GM12878 (cell line): ENCODE measurements around the gene CD300A. TPM values are rescaled to one million over a fixed set of nuclear protein-coding genes. Genes with fewer than 3 reads are reported as not detected.

Source experiments
- ATAC-seq: fragments of 200-7000 bp; cut with Tn5 transposase; 3 replicates; pipeline ENCODE4 v1.9.1; 2020; ENCODE audit warnings: mild to moderate bottlenecking, moderate library complexity
- BruUV-seq: library from RNA; stranded (reverse); fragments of 400-500 nt; replicated peaks from 2 replicates; lab custom pipeline; 2021; lab: Mats Ljungman, UMichigan
- CTCF ChIA-PET: fragments of 300-600 bp; sonication (Branson Sonifier 250); formaldehyde crosslinking; extraction: SDS; loops from one replicate; lab custom pipeline; 2021; ENCODE audit warnings: inconsistent platforms; lab: Yijun Ruan, JAX
- POLR2A ChIA-PET: fragments of 350-600 bp; formaldehyde crosslinking; extraction: SDS; loops from one replicate; lab custom pipeline; 2021; ENCODE audit warnings: inconsistent platforms; lab: Charles Lee
- RAD21 ChIA-PET: fragments of 300-600 bp; sonication (Branson Sonifier 250); formaldehyde crosslinking; loops from one replicate; lab custom pipeline; 2023; ENCODE audit warnings: antibody characterized with exemption; ENCODE audit not compliant: unreplicated experiment; lab: Charles Lee
- SMC1A ChIA-PET: fragments of 300-600 bp; sonication (Branson Sonifier 250); formaldehyde crosslinking; loops from one replicate; lab custom pipeline; 2023; ENCODE audit not compliant: unreplicated experiment, uncharacterized antibody; lab: Charles Lee
- DNase-seq: peaks from one replicate; pipeline ENCODE4 v3.0.0-alpha.2; 2011; ENCODE audit warnings: low read depth, low spot score
- FAIRE-seq: peaks from 3 replicates; lab custom pipeline; 2011; peaks lifted over from hg19 to GRCh38; lab: Jason Lieb, UNC
- H2AFZ ChIP-seq: 2 replicates; pipeline ENCODE4 v1.6.0; 2011; ENCODE audit warnings: low read depth, low read length, control low read depth; ENCODE audit not compliant: control insufficient read depth
- H3K27ac ChIP-seq: 2 replicates; pipeline ENCODE4 v1.5.1; 2011; ENCODE audit warnings: control low read depth; ENCODE audit not compliant: control insufficient read depth, insufficient read depth
- H3K27me3 ChIP-seq, 2 experiments: replicated peaks in 1 of 2; 2 replicates each; pipeline versions ENCODE4 v1.6.0 to v1.6.1; 2011; ENCODE audit warnings: low read length in 1 of 2; ENCODE audit not compliant: control insufficient read depth in 2 of 2, insufficient read depth in 2 of 2
- H3K36me3 ChIP-seq, 2 experiments: 2 replicates each; pipeline ENCODE4 v1.5.1; 2011; ENCODE audit warnings: low read length in 1 of 2; ENCODE audit not compliant: control insufficient read depth in 2 of 2, insufficient read depth in 2 of 2
- H3K4me1 ChIP-seq: 2 replicates; pipeline ENCODE4 v1.6.1; 2011; ENCODE audit warnings: mild to moderate bottlenecking, low read length, moderate library complexity, mixed read lengths; ENCODE audit not compliant: control insufficient read depth, insufficient read depth
- H3K4me2 ChIP-seq: 2 replicates; pipeline ENCODE4 v1.6.0; 2011; ENCODE audit warnings: control low read depth; ENCODE audit not compliant: control insufficient read depth, insufficient read depth
- H3K4me3 ChIP-seq: fragments of 200-600 bp; sonication (generic); 2 replicates; pipeline ENCODE4 v1.5.1; 2016
- H3K79me2 ChIP-seq: 2 replicates; pipeline ENCODE4 v1.6.0; 2011; ENCODE audit warnings: low read length; ENCODE audit not compliant: control insufficient read depth, insufficient read depth
- H3K9ac ChIP-seq: 2 replicates; pipeline ENCODE4 v1.8.0; 2011; ENCODE audit warnings: low read length, control low read depth, mixed read lengths; ENCODE audit not compliant: control insufficient read depth, insufficient read depth
- H3K9me3 ChIP-seq: replicated peaks from 3 replicates; pipeline ENCODE4 v1.5.1; 2011; ENCODE audit warnings: mild to moderate bottlenecking, low read length; ENCODE audit not compliant: control insufficient read depth, insufficient read depth
- H4K20me1 ChIP-seq: 2 replicates; pipeline ENCODE4 v1.6.0; 2011; ENCODE audit not compliant: control insufficient read depth, insufficient read depth
- ATF7 ChIP-seq: fragments of 450-650 bp; IDR thresholded peaks from 2 replicates; pipeline ENCODE4 v1.6.1; 2016; ENCODE audit warnings: low read depth, mild to moderate bottlenecking
- CEBPB ChIP-seq, 2 experiments: fragments of 150-350 bp in 1 of 2; IDR thresholded peaks; 2 replicates each; pipeline ENCODE4 v1.6.1; 2012 to 2014; ENCODE audit warnings: low read depth in 2 of 2, low read length in 2 of 2, borderline replicate concordance in 1 of 2, inconsistent platforms in 1 of 2
- CREM ChIP-seq: IDR thresholded peaks from 2 replicates; pipeline ENCODE4 v1.6.1; 2014; ENCODE audit warnings: antibody characterized with exemption, low read depth
- EGR1 ChIP-seq, 2 experiments: IDR thresholded peaks; 1 replicate in 1 of 2; 2 replicates in 1 of 2; pipeline ENCODE4 v1.6.1; 2011 to 2012; ENCODE audit warnings: low read depth in 2 of 2, low read length in 2 of 2, borderline replicate concordance in 1 of 2, mild to moderate bottlenecking in 1 of 2, moderate library complexity in 1 of 2
- PAX8 ChIP-seq: fragments of 450-650 bp; IDR thresholded peaks from 2 replicates; pipeline ENCODE4 v1.6.1; 2017; ENCODE audit warnings: mild to moderate bottlenecking, moderate library complexity
- POLR2AphosphoS5 ChIP-seq: IDR thresholded peaks from 2 replicates; pipeline ENCODE4 v1.6.1; 2011; ENCODE audit warnings: mild to moderate bottlenecking, low read length, inconsistent platforms
- ZNF384 ChIP-seq: IDR thresholded peaks from 2 replicates; pipeline ENCODE4 v1.6.1; 2012; ENCODE audit warnings: low read depth, mild to moderate bottlenecking, low read length, improper control_type of control experiment, borderline replicate concordance
- ZNF622 ChIP-seq: fragments of 450-650 bp; IDR thresholded peaks from 2 replicates; pipeline ENCODE4 v1.6.1; 2017; ENCODE audit warnings: mild to moderate bottlenecking, inconsistent platforms
- WGBS: methylation state at CpG from one replicate; pipeline ENCODE4 v1.1.6; 2016; ENCODE audit warnings: low lambda C conversion rate; ENCODE audit not compliant: insufficient replicate concordance, insufficient coverage; ENCODE audit errors: missing lambda C conversion rate; 5-methylcytosine and 5-hydroxymethylcytosine counted together
- in situ Hi-C: fragments of 300-500 bp; cut with MboI; formaldehyde crosslinking; loops from 9 replicates; pipeline ENCODE4 v1.14.3; 2018; ENCODE audit warnings: mixed read lengths
- intact Hi-C: fragments of 100-400 bp; cut with micrococcal nuclease; formaldehyde crosslinking; loops from one replicate; pipeline ENCODE4 v1.14.2; 2022; ENCODE audit not compliant: unreplicated experiment
- polyA plus RNA-seq, 11 experiments: library from polyadenylated mRNA; depleted of rRNA in 4 of 11; unstranded in 6 of 11; stranded (reverse) in 5 of 11; fragments of >200 nt; fragmentation: Nextera tagmentation in 4 of 11; fragmentation: Illumina TruSeq in 1 of 11; extraction: Ambion mirVana in 4 of 11; extraction: Trizol in 1 of 11; gene quantifications; 1 replicate in 1 of 11; 2 replicates in 10 of 11; pipeline versions ENCODE4 v1.2.1 to v1.2.3, GENCODE V29; 2011 to 2016; ENCODE audit warnings: inconsistent platforms in 2 of 11, missing spikeins in 2 of 11, low read depth in 1 of 11
- total RNA-seq, 4 experiments: library from RNA; depleted of rRNA in 3 of 4; stranded (reverse); fragments of >200 nt in 3 of 4; fragmentation: Illumina TruSeq in 1 of 4; extraction: Trizol in 1 of 4; gene quantifications; 2 replicates each; pipeline versions ENCODE4 v1.2.1 to v1.2.3, GENCODE V29; 2013 to 2021
- TF ChIP-seq, protein P1 (sequence below): fragments of 450-650 bp; formaldehyde crosslinking; IDR thresholded peaks from 2 replicates; pipeline ENCODE4 v1.4.0; 2020; ENCODE audit warnings: mild to moderate bottlenecking, moderate library complexity
- TF ChIP-seq, protein P2 (sequence below): fragments of 450-650 bp; IDR thresholded peaks from 2 replicates; pipeline ENCODE4 v1.6.1; 2016; ENCODE audit warnings: mild to moderate bottlenecking

The CD300A gene
- total and polyA plus RNA-seq, 10 of the 15 experiments (the other 5 are each of a cell fraction or from before 2014, with no cell fraction given), result 10.6 to 128 (median 36.1) TPM

DNA sequence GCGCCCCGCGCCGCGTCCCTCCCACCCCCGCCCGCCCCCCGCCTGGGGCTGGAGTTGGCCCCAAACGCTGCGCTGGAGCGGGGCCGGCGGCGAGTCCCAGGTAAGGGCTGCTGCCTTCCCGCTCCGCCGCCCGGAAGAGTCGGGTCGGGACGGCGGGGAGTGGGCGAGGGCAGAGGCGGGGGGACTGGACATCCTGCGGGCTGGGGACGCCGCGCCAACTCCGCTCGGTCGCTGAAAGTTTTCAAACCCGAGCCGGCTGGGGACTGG, 34.1 kb upstream of the CD300A start (continued):
- TF ChIP-seq, protein P1, sequence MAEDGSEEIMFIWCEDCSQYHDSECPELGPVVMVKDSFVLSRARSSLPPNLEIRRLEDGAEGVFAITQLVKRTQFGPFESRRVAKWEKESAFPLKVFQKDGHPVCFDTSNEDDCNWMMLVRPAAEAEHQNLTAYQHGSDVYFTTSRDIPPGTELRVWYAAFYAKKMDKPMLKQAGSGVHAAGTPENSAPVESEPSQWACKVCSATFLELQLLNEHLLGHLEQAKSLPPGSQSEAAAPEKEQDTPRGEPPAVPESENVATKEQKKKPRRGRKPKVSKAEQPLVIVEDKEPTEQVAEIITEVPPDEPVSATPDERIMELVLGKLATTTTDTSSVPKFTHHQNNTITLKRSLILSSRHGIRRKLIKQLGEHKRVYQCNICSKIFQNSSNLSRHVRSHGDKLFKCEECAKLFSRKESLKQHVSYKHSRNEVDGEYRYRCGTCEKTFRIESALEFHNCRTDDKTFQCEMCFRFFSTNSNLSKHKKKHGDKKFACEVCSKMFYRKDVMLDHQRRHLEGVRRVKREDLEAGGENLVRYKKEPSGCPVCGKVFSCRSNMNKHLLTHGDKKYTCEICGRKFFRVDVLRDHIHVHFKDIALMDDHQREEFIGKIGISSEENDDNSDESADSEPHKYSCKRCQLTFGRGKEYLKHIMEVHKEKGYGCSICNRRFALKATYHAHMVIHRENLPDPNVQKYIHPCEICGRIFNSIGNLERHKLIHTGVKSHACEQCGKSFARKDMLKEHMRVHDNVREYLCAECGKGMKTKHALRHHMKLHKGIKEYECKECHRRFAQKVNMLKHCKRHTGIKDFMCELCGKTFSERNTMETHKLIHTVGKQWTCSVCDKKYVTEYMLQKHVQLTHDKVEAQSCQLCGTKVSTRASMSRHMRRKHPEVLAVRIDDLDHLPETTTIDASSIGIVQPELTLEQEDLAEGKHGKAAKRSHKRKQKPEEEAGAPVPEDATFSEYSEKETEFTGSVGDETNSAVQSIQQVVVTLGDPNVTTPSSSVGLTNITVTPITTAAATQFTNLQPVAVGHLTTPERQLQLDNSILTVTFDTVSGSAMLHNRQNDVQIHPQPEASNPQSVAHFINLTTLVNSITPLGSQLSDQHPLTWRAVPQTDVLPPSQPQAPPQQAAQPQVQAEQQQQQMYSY (CRISPR knock-in tag), result no peak
- no peak for TF ChIP-seq CREM
- TF ChIP-seq ATF7, result no peak
- TF ChIP-seq CEBPB (IDR thresholded peaks at IDR 0.05; ENCODE audit: borderline replicate concordance in 1 of 2, low read depth in 2 of 2, low read length in 2 of 2), result no peak
- TF ChIP-seq PAX8, result no peak
- no peak for TF ChIP-seq EGR1 (IDR thresholded peaks at IDR 0.05; ENCODE audit: borderline replicate concordance in 1 of 2, low read depth in 2 of 2, low read length in 2 of 2)
- TF ChIP-seq ZNF622, result no peak
- no peak for TF ChIP-seq ZNF384
- TF ChIP-seq, all 136 proteins: peak for 0

DNA sequence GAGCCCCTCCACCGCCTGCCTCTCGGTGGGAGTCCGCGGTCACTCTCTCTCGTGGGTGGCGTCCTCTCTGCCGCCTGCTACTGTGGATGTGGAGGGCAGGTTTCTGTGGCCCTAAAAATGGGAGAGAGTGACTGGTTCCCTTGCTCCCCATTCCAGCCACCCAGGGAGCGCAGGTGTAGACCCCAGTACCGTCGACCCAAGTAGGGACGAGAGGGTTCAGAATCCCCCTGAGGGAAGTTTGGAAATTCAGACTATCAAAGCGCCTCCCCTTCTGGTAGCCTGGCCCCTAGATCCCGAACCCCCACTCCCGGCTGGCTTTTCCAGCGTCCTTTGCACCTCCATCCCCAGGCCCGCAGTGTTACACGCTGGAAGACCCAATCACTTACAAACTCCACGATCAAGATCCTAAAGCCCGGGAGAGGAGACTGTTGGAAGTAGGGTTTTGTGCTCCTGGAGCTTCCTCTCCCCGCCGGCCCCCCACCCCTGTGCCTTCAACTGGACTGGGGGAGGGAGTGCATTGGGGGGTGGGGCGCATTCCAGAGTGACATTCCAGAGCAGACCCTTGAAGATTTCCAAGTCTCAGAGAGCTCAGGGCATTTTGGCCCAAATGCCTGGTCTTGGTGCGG, 33.6 kb upstream of the CD300A start:
- no peak for TF ChIP-seq POLR2AphosphoS5
- TF ChIP-seq, protein P2, sequence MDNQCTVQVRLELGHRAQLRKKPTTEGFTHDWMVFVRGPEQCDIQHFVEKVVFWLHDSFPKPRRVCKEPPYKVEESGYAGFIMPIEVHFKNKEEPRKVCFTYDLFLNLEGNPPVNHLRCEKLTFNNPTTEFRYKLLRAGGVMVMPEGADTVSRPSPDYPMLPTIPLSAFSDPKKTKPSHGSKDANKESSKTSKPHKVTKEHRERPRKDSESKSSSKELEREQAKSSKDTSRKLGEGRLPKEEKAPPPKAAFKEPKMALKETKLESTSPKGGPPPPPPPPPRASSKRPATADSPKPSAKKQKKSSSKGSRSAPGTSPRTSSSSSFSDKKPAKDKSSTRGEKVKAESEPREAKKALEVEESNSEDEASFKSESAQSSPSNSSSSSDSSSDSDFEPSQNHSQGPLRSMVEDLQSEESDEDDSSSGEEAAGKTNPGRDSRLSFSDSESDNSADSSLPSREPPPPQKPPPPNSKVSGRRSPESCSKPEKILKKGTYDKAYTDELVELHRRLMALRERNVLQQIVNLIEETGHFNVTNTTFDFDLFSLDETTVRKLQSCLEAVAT, result no peak
- TF ChIP-seq, all 136 proteins: peak for 0
- ATAC-seq (no peak), DNase-seq (no peak), FAIRE-seq (no peak)
- in situ Hi-C loops, result no loop called here
- Histone ChIP-seq H3K4me3 (no peak overlapping the region), H3K27ac (no peak overlapping the region), H3K4me1 (peaks cover 17% of the 10 kb centered on the region), H3K9me3 (peaks cover 3% of the 10 kb centered on the region; the same call in 2 of the 3 replicates), H3K79me2 (no peaks in the 10 kb centered on the region), H3K27me3 (peaks cover 3 to 11% of the 10 kb centered on the region in 2 experiments; a peak in 3 of 4 replicates), H3K9ac (no peak overlapping the region), H3K36me3 (no peaks in the 10 kb centered on the region), H4K20me1 (no peaks in the 10 kb centered on the region), H3K4me2 (no peak overlapping the region), H2AFZ (no peak overlapping the region)
- ChIA-PET RAD21 (interaction anchor here (1.0 to 1.3 kb wide), 2 partner anchors 52 to 54 kb away, joined by 3 read pairs; no protein-coding TSS in a partner anchor), CTCF (interaction anchor here (0.5 kb wide), 1 partner anchor 170 kb away, joined by 3 read pairs; no protein-coding TSS in a partner anchor), POLR2A (interaction anchor here (1.0 kb wide), 1 partner anchor 25 kb away, joined by 6 read pairs; no protein-coding TSS in a partner anchor), SMC1A (interaction anchor here (1.2 kb wide), 1 partner anchor 16 kb away, joined by 3 read pairs; no protein-coding TSS in a partner anchor)
- intact Hi-C loops, result no loop called here
- 33% methylated on average over 22 of the region's 23 CpGs for WGBS
- no TSS peak for BruUV-seq
